ENCODE data around the gene CTNNA2.

DNA sequence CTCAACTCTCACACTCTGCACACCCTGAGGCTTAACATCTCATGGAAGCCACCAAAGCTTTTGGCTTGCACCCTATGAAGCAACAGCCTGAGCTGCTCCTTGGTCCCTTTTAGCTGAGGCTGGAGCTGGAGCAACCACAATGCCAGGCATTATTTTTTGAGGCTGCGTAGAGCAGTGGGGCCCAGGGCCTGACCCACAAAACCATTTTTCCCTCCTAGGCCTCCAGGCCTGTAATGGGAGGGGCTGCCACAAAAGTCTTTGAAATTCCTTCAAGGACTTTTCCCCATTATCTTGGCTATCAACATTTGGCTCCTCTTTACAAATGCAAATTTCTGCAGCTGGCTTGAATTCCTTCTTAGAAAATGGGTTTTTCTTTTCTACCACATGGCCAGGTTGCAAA, 39.8 kb downstream of the CTNNA2 start:
- no peak for TF ChIP-seq POLR2A (IDR thresholded peaks at IDR 0.05; ENCODE audit: low read depth, low read length)
- no peak for TF ChIP-seq TAF1 (IDR thresholded peaks at IDR 0.05; ENCODE audit: borderline replicate concordance, low read depth, low read length)
